HCT116 (cell line): ENCODE results near the gene CREBBP. TPM values are rescaled to one million over a fixed set of nuclear protein-coding genes. Genes with fewer than 3 reads are reported as not detected.

ENCODE experiments used
- ATAC-seq: fragments of 200-7000 bp; cut with Tn5 transposase; 2 replicates; pipeline ENCODE4 v1.9.1; 2020; ENCODE audit warnings: mild to moderate bottlenecking, moderate library complexity
- BruUV-seq: library from RNA; stranded (reverse); fragments of 400-500 nt; replicated peaks from 2 replicates; lab custom pipeline; 2021; lab: Mats Ljungman, UMichigan
- CTCF ChIA-PET: fragments of 300-600 bp; sonication (Branson Sonifier 250); formaldehyde crosslinking; loops from one replicate; lab custom pipeline; 2021; ENCODE audit warnings: antibody characterized with exemption; lab: Charles Lee
- POLR2A ChIA-PET: fragments of 300-600, 350-600 bp; sonication (Branson Sonifier 250); formaldehyde crosslinking; loops from one replicate; lab custom pipeline; 2021; ENCODE audit warnings: antibody characterized with exemption; lab: Charles Lee
- RAD21 ChIA-PET, 2 experiments: fragments of 300-600 bp; sonication (Branson Sonifier 250); formaldehyde crosslinking; loops; one replicate each; lab custom pipeline; 2023; ENCODE audit warnings: low total read pairs in 2 of 2; ENCODE audit not compliant: uncharacterized antibody in 2 of 2, unreplicated experiment in 2 of 2, low non-redundant PET in 1 of 2; lab: Charles Lee
- DNase-seq: peaks from one replicate; pipeline ENCODE4 v3.0.0-alpha.2; 2010; ENCODE audit warnings: low read depth, low spot score
- H2AFZ ChIP-seq: fragments of 200-600 bp; shearing (Covaris generic), sonication (generic); 2 replicates; pipeline ENCODE4 v1.6.1; 2017; ENCODE audit warnings: low read depth, mixed run types, mixed read lengths, antibody characterized with exemption, low read length; ENCODE audit not compliant: poor library complexity, severe bottlenecking
- H3K27ac ChIP-seq: 2 replicates; pipeline ENCODE4 v1.5.1; 2012; ENCODE audit warnings: low read depth, low read length
- H3K27me3 ChIP-seq: fragments of 200-600 bp; sonication (generic); 2 replicates; pipeline ENCODE4 v1.6.1; 2016; ENCODE audit warnings: mixed run types, low read length, mixed read lengths; ENCODE audit not compliant: insufficient read depth
- H3K36me3 ChIP-seq, 2 experiments: fragments of 200-500 bp in 1 of 2; fragments of 200-600 bp in 1 of 2; sonication (Bioruptor generic) in 1 of 2; sonication (generic) in 1 of 2; 2 replicates each; pipeline versions ENCODE4 v1.5.1 to v1.6.1; 2014 to 2016; ENCODE audit warnings: low read length in 2 of 2, inconsistent platforms in 1 of 2, mixed read lengths in 1 of 2, mixed run types in 1 of 2; ENCODE audit not compliant: insufficient read depth in 2 of 2, control insufficient read depth in 1 of 2
- H3K4me1 ChIP-seq, 2 experiments: fragments of 200-600 bp in 1 of 2; sonication (generic) in 1 of 2; 2 replicates each; pipeline versions ENCODE4 v1.5.1 to v1.6.1; 2012 to 2017; ENCODE audit warnings: low read length in 2 of 2, inconsistent platforms in 1 of 2, mild to moderate bottlenecking in 1 of 2, mixed read lengths in 1 of 2, mixed run types in 1 of 2, moderate library complexity in 1 of 2; ENCODE audit not compliant: insufficient read depth in 2 of 2, control insufficient read depth in 1 of 2
- H3K4me2 ChIP-seq: fragments of 200-600 bp; sonication (generic); 2 replicates; pipeline ENCODE4 v1.6.1; 2017; ENCODE audit warnings: mixed run types, low read length, mixed read lengths
- H3K4me3 ChIP-seq, 2 experiments: fragments of 200-600 bp in 1 of 2; sonication (generic) in 1 of 2; replicated peaks in 1 of 2; 2 replicates each; pipeline ENCODE4 v1.5.1; 2011 to 2016; ENCODE audit warnings: low read length in 2 of 2, control low read depth in 1 of 2, low read depth in 1 of 2, mild to moderate bottlenecking in 1 of 2, mixed read lengths in 1 of 2, mixed run types in 1 of 2
- H3K79me2 ChIP-seq: fragments of 200-600 bp; sonication (generic); 2 replicates; pipeline ENCODE4 v1.6.1; 2017; ENCODE audit warnings: mild to moderate bottlenecking, mixed run types, low read length, moderate library complexity, mixed read lengths; ENCODE audit not compliant: insufficient read depth
- H3K9ac ChIP-seq: fragments of 200-600 bp; sonication (generic); 2 replicates; pipeline ENCODE4 v1.6.1; 2016; ENCODE audit warnings: low read length, mixed read lengths
- H3K9me2 ChIP-seq: fragments of 200-600 bp; sonication (generic), shearing (Covaris generic); 2 replicates; pipeline ENCODE4 v1.6.1; 2017; ENCODE audit warnings: mixed run types, mild to moderate bottlenecking, moderate library complexity; ENCODE audit not compliant: insufficient read depth
- H3K9me3 ChIP-seq, 2 experiments: fragments of 200-500 bp in 1 of 2; fragments of 200-600 bp in 1 of 2; sonication (Bioruptor generic) in 1 of 2; sonication (generic) in 1 of 2; 2 replicates each; pipeline ENCODE4 v1.6.1; 2014 to 2017; ENCODE audit warnings: low read length in 2 of 2, mixed read lengths in 2 of 2, inconsistent platforms in 1 of 2, low read depth in 1 of 2, mild to moderate bottlenecking in 1 of 2, mixed run types in 1 of 2, moderate library complexity in 1 of 2; ENCODE audit not compliant: control insufficient read depth in 1 of 2, insufficient read depth in 1 of 2
- H4K20me1 ChIP-seq: fragments of 200-600 bp; sonication (generic), shearing (Covaris generic); 2 replicates; pipeline ENCODE4 v1.6.1; 2017; ENCODE audit warnings: mixed run types, mild to moderate bottlenecking, moderate library complexity; ENCODE audit not compliant: insufficient read depth
- POLR2A ChIP-seq: IDR thresholded peaks from 2 replicates; pipeline ENCODE4 v1.7.0; 2011; ENCODE audit warnings: borderline replicate concordance; ENCODE audit not compliant: insufficient read depth, insufficient read length; ENCODE audit errors: extremely low read depth
- REST ChIP-seq: IDR thresholded peaks from 2 replicates; pipeline ENCODE4 v1.6.1; 2012; ENCODE audit warnings: low read depth
- SP1 ChIP-seq: IDR thresholded peaks from 2 replicates; pipeline ENCODE4 v1.6.1; 2012; ENCODE audit warnings: low read depth
- YY1 ChIP-seq: IDR thresholded peaks from 2 replicates; pipeline ENCODE4 v1.6.1; 2011; ENCODE audit warnings: low read length, low read depth, moderate library complexity, mild to moderate bottlenecking; ENCODE audit not compliant: insufficient replicate concordance; ENCODE audit errors: extremely low read depth
- intact Hi-C: fragments of 100-400 bp; cut with micrococcal nuclease; formaldehyde crosslinking; loops from 2 replicates; pipeline ENCODE4 v1.10.0; 2022
- total RNA-seq: library from RNA; stranded (reverse); gene quantifications from one replicate; pipeline ENCODE4 v1.2.1, GENCODE V29; 2021; ENCODE audit not compliant: unreplicated experiment
- TF ChIP-seq, protein P1 (sequence below), 3 experiments: fragments of 200-600 bp in 1 of 3; sonication (generic) in 1 of 3; IDR thresholded peaks in 2 of 3; conservative IDR thresholded peaks in 1 of 3; 2 replicates each; pipeline ENCODE4 v1.5.1; 2012 to 2017; ENCODE audit warnings: low read depth in 2 of 3, low read length in 2 of 3, antibody characterized with exemption in 1 of 3, borderline replicate concordance in 1 of 3, control low read depth in 1 of 3, mild to moderate bottlenecking in 1 of 3, mixed read lengths in 1 of 3, mixed run types in 1 of 3, moderate library complexity in 1 of 3; ENCODE audit not compliant: insufficient read depth in 1 of 3

CREBBP gene
- total RNA-seq, 1 experiment from 2014 or later: 42.7 TPM

GRCh38 chr16:3819175-3819527 lies 61.4 kb downstream of the CREBBP start:
- H3K27me3 ChIP-seq: no peaks in the 10 kb centered on the region
- TF ChIP-seq, protein P1, sequence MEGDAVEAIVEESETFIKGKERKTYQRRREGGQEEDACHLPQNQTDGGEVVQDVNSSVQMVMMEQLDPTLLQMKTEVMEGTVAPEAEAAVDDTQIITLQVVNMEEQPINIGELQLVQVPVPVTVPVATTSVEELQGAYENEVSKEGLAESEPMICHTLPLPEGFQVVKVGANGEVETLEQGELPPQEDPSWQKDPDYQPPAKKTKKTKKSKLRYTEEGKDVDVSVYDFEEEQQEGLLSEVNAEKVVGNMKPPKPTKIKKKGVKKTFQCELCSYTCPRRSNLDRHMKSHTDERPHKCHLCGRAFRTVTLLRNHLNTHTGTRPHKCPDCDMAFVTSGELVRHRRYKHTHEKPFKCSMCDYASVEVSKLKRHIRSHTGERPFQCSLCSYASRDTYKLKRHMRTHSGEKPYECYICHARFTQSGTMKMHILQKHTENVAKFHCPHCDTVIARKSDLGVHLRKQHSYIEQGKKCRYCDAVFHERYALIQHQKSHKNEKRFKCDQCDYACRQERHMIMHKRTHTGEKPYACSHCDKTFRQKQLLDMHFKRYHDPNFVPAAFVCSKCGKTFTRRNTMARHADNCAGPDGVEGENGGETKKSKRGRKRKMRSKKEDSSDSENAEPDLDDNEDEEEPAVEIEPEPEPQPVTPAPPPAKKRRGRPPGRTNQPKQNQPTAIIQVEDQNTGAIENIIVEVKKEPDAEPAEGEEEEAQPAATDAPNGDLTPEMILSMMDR (IDR thresholded peaks at IDR 0.05 in 2 of 3, conservative IDR thresholded peaks at IDR 0.05 in 1 of 3; ENCODE audit: borderline replicate concordance in 1 of 3, insufficient read depth in 1 of 3, low read depth in 2 of 3, low read length in 2 of 3): no peak
- TF ChIP-seq REST: no peak
- no peak for TF ChIP-seq POLR2A
- no peak for TF ChIP-seq SP1
- TF ChIP-seq YY1: no peak
- no peak for ATAC-seq
- H3K79me2 ChIP-seq: peaks cover 100% of the 10 kb centered on the region
- H3K9ac ChIP-seq: no peak overlapping the region
- peaks cover 19% of the 10 kb centered on the region for H4K20me1 ChIP-seq
- peaks cover 12 to 19% of the 10 kb centered on the region in 2 experiments for H3K4me1 ChIP-seq
- H3K4me3 ChIP-seq: no peak overlapping the region
- H3K9me3 ChIP-seq: no peaks in the 10 kb centered on the region
- ChIA-PET POLR2A (no interaction called here), CTCF (no interaction called here), RAD21 (no interaction called here)
- no peaks in the 10 kb centered on the region for H3K36me3 ChIP-seq
- no peak overlapping the region for H2AFZ ChIP-seq
- H3K4me2 ChIP-seq: no peak overlapping the region
- H3K9me2 ChIP-seq: no peaks in the 10 kb centered on the region
- H3K27ac ChIP-seq: no peak overlapping the region
- intact Hi-C loops: no loop called here
- no peak for DNase-seq
- no TSS peak for BruUV-seq
